ENCODE results near the gene SEMA6A. TPM values are rescaled to one million over a fixed set of nuclear protein-coding genes. Genes with fewer than 3 reads are reported as not detected.
"Not testable (repeated sequence)": the region's sequence is repeated elsewhere in the genome, so short reads cannot be mapped to it uniquely, and the experiment has no call there.

The SEMA6A gene
- total and polyA plus RNA-seq, 12 donors, result 2.9 to 11.3 (median 7.8) TPM

GRCh38 chr5:116550082-116550481 is 24.5 kb downstream of the SEMA6A start:
- Histone ChIP-seq H3K4me3 (no peak overlapping the region), H3K9me3 (peaks cover 0 to 21% (median 14%) of the 10 kb centered on the region in 11 donors), H3K27ac (no peak overlapping the region), H3K36me3 (no peaks in the 10 kb centered on the region), H3K27me3 (no peaks in the 10 kb centered on the region), H3K4me1 (peaks cover 0 to 29% (median 0%) of the 10 kb centered on the region in 9 donors)
- DNase-seq (no peak), ATAC-seq (no peak)
- TF ChIP-seq CTCF (IDR thresholded peaks at IDR 0.05), result no peak
- intact Hi-C loops (cut with DNase I), result no loop called here

GRCh38 chr5:116546743-116547124 is 27.9 kb downstream of the SEMA6A start:
- no peak overlapping the region for H3K27ac ChIP-seq
- peaks cover 0 to 29% (median 18%) of the 10 kb centered on the region in 11 donors for H3K9me3 ChIP-seq
- no peak for DNase-seq
- H3K4me1 ChIP-seq, result peaks cover 0 to 5% (median 0%) of the 10 kb centered on the region in 9 donors
- H3K4me3 ChIP-seq, result no peak overlapping the region
- TF ChIP-seq CTCF (IDR thresholded peaks at IDR 0.05), result no peak
- 96 to 100% methylated on average over 1 of the region's 1 CpG for WGBS, 2 donors
- intact Hi-C loops (cut with DNase I), result no loop called here
- H3K27me3 ChIP-seq, result no peaks in the 10 kb centered on the region
- ATAC-seq, result no peak
- no peaks in the 10 kb centered on the region for H3K36me3 ChIP-seq

GRCh38 chr5:116546033-116546742 is 28.4 kb downstream of the SEMA6A start:
- 86 to 100% methylated on average over 1 of the region's 1 CpG for WGBS, 2 donors
- ATAC-seq (no peak), DNase-seq (no peak)
- no peak overlapping the region for H3K27ac ChIP-seq
- TF ChIP-seq CTCF (IDR thresholded peaks at IDR 0.05), result no peak
- H3K4me1 ChIP-seq, result peaks cover 0 to 5% (median 0%) of the 10 kb centered on the region in 9 donors
- H3K36me3 ChIP-seq, result no peaks in the 10 kb centered on the region
- H3K9me3 ChIP-seq, result peaks cover 0 to 29% (median 18%) of the 10 kb centered on the region in 11 donors
- no peaks in the 10 kb centered on the region for H3K27me3 ChIP-seq
- intact Hi-C loops (cut with DNase I), result no loop called here
- no peak overlapping the region for H3K4me3 ChIP-seq

GRCh38 chr5:116545465-116545864 is 29.2 kb downstream of the SEMA6A start:
- H3K9me3 ChIP-seq, result peaks cover 0 to 29% (median 18%) of the 10 kb centered on the region in 11 donors
- DNase-seq; intact Hi-C loops (cut with DNase I); H3K36me3 ChIP-seq; ATAC-seq; H3K27me3 ChIP-seq; H3K27ac ChIP-seq; H3K4me3 ChIP-seq; H3K4me1 ChIP-seq: not testable (repeated sequence)
- 98 to 99% methylated on average over 6 of the region's 6 CpGs for WGBS, 2 donors

- Histone ChIP-seq H3K27ac (no peak overlapping the region), H3K4me1 (peaks cover 0 to 5% (median 0%) of the 10 kb centered on the region in 9 donors), H3K27me3 (no peaks in the 10 kb centered on the region), H3K36me3 (no peaks in the 10 kb centered on the region), H3K4me3 (no peak overlapping the region), H3K9me3 (peaks cover 0 to 29% (median 18%) of the 10 kb centered on the region in 11 donors)
- no peak for DNase-seq
- no peak for ATAC-seq
- intact Hi-C loops (cut with DNase I), result no loop called here
- no peak for TF ChIP-seq CTCF (IDR thresholded peaks at IDR 0.05)
- WGBS, 2 donors, result 98 to 99% methylated on average over 3 of the region's 3 CpGs
Observed at GRCh38 chr5:116544531-116545241, 29.9 kb downstream of the SEMA6A start.
